ENCODE measurements around the gene FBRS. TPM values are rescaled to one million over a fixed set of nuclear protein-coding genes. Genes with fewer than 3 reads are reported as not detected.
"Not testable (repeated sequence)": the region's sequence is repeated elsewhere in the genome, so short reads cannot be mapped to it uniquely, and the experiment has no call there.

The FBRS gene
- polyA plus RNA-seq, 3 donors = 69.5 to 85.7 (median 76.5) TPM

GRCh38 chr16:30637139-30637538 lies 21.1 kb upstream of the FBRS start:
- DNase-seq = not testable (repeated sequence)

GRCh38 chr16:30637944-30638343 lies 20.3 kb upstream of the FBRS start:
- no peak for DNase-seq

GRCh38 chr16:30641378-30641982 lies 16.8 kb upstream of the FBRS start:
- DNase-seq = no peak

GRCh38 chr16:30644334-30644830 lies 13.8 kb upstream of the FBRS start:
- DNase-seq = no peak

GRCh38 chr16:30645727-30646126 lies 12.5 kb upstream of the FBRS start:
- DNase-seq = no peak

GRCh38 chr16:30647274-30647571 lies 11.0 kb upstream of the FBRS start:
- no peak for DNase-seq

GRCh38 chr16:30649725-30650368 lies 8.4 kb upstream of the FBRS start:
- no peak for DNase-seq

- peak; percentile 100 for DNase-seq
Observed at GRCh38 chr16:30650369-30651123, 7.7 kb upstream of the FBRS start, which contains the start of gene PRR14. TSS of gene PRR14 (plus strand) at chr16:30650960. CDS start at chr16:30651646, 686 bp downstream.

- DNase-seq = peak; percentile 43
Observed at GRCh38 chr16:30651124-30652004, 6.9 kb upstream of the FBRS start.

- no peak for DNase-seq
Observed at GRCh38 chr16:30652005-30652296, 6.3 kb upstream of the FBRS start.

GRCh38 chr16:30652718-30653117 lies 5.5 kb upstream of the FBRS start:
- no peak for DNase-seq

GRCh38 chr16:30654856-30655255 lies 3.4 kb upstream of the FBRS start:
- no peak for DNase-seq

GRCh38 chr16:30655815-30656347 lies 2.4 kb upstream of the FBRS start:
- DNase-seq = no peak

- DNase-seq = no peak
Observed at GRCh38 chr16:30656388-30656787, 1.8 kb upstream of the FBRS start.

- DNase-seq = no peak
Observed at GRCh38 chr16:30656974-30657865, 1.0 kb upstream of the FBRS start.

GRCh38 chr16:30658731-30659506 lies 688 bp downstream of the FBRS start:
- peak; percentile 97 for DNase-seq

GRCh38 chr16:30659507-30660423 lies 1.5 kb downstream of the FBRS start:
- no peak for DNase-seq

GRCh38 chr16:30660424-30661261 lies 2.4 kb downstream of the FBRS start:
- no peak for DNase-seq
